ENCODE measurements around the gene NKAIN2.

Gene NKAIN2

GRCh38 chr6:124487623-124488431 is 684.2 kb downstream of the NKAIN2 start:
- Histone ChIP-seq H3K36me3 (ENCODE audit: control insufficient read depth in 1 of 2, insufficient read depth in 2 of 2, low read length in 2 of 2) (no peaks in the 10 kb centered on the region), H3K9ac (ENCODE audit: low read depth in 1 of 2, low read length in 2 of 2) (no peak overlapping the region), H3K27me3 (ENCODE audit: control insufficient read depth in 1 of 2, insufficient read depth in 2 of 2, low read length in 2 of 2) (no peaks in the 10 kb centered on the region), H3K9me3 (ENCODE audit: control insufficient read depth in 1 of 2, low read length in 2 of 2) (no peaks in the 10 kb centered on the region), H3K4me3 (ENCODE audit: low read depth in 1 of 2, low read length in 2 of 2) (no peak overlapping the region), H3K4me1 (ENCODE audit: control insufficient read depth in 1 of 2, insufficient read depth in 2 of 2, low read length in 2 of 2) (no peaks in the 10 kb centered on the region), H3K27ac (ENCODE audit: low read depth, low read length) (no peak overlapping the region)

GRCh38 chr6:124490122-124490521 is 686.5 kb downstream of the NKAIN2 start:
- no peak overlapping the region for H3K4me3 ChIP-seq (ENCODE audit: low read depth in 1 of 2, low read length in 2 of 2)
- no peaks in the 10 kb centered on the region for H3K36me3 ChIP-seq (ENCODE audit: control insufficient read depth in 1 of 2, insufficient read depth in 2 of 2, low read length in 2 of 2)
- H3K27me3 ChIP-seq (ENCODE audit: control insufficient read depth in 1 of 2, insufficient read depth in 2 of 2, low read length in 2 of 2): no peaks in the 10 kb centered on the region
- no peaks in the 10 kb centered on the region for H3K4me1 ChIP-seq (ENCODE audit: control insufficient read depth in 1 of 2, insufficient read depth in 2 of 2, low read length in 2 of 2)
- H3K9me3 ChIP-seq (ENCODE audit: control insufficient read depth in 1 of 2, low read length in 2 of 2): no peaks in the 10 kb centered on the region
- H3K27ac ChIP-seq (ENCODE audit: low read depth, low read length): no peak overlapping the region
- no peak overlapping the region for H3K9ac ChIP-seq (ENCODE audit: low read depth in 1 of 2, low read length in 2 of 2)

GRCh38 chr6:124493259-124493658 is 689.6 kb downstream of the NKAIN2 start:
- Histone ChIP-seq H3K36me3 (ENCODE audit: control insufficient read depth in 1 of 2, insufficient read depth in 2 of 2, low read length in 2 of 2) (no peaks in the 10 kb centered on the region), H3K9me3 (ENCODE audit: control insufficient read depth in 1 of 2, low read length in 2 of 2) (no peaks in the 10 kb centered on the region), H3K27ac (ENCODE audit: low read depth, low read length) (no peak overlapping the region), H3K4me3 (ENCODE audit: low read depth in 1 of 2, low read length in 2 of 2) (no peak overlapping the region), H3K4me1 (ENCODE audit: control insufficient read depth in 1 of 2, insufficient read depth in 2 of 2, low read length in 2 of 2) (no peaks in the 10 kb centered on the region), H3K27me3 (ENCODE audit: control insufficient read depth in 1 of 2, insufficient read depth in 2 of 2, low read length in 2 of 2) (no peaks in the 10 kb centered on the region), H3K9ac (ENCODE audit: low read depth in 1 of 2, low read length in 2 of 2) (no peak overlapping the region)

- no peaks in the 10 kb centered on the region for H3K27me3 ChIP-seq (ENCODE audit: control insufficient read depth in 1 of 2, insufficient read depth in 2 of 2, low read length in 2 of 2)
- no peaks in the 10 kb centered on the region for H3K36me3 ChIP-seq (ENCODE audit: control insufficient read depth in 1 of 2, insufficient read depth in 2 of 2, low read length in 2 of 2)
- H3K9ac ChIP-seq (ENCODE audit: low read depth in 1 of 2, low read length in 2 of 2): no peak overlapping the region
- H3K4me3 ChIP-seq (ENCODE audit: low read depth in 1 of 2, low read length in 2 of 2): no peak overlapping the region
- H3K4me1 ChIP-seq (ENCODE audit: control insufficient read depth in 1 of 2, insufficient read depth in 2 of 2, low read length in 2 of 2): no peaks in the 10 kb centered on the region
- H3K9me3 ChIP-seq (ENCODE audit: control insufficient read depth in 1 of 2, low read length in 2 of 2): no peaks in the 10 kb centered on the region
- no peak overlapping the region for H3K27ac ChIP-seq (ENCODE audit: low read depth, low read length)
Observed at GRCh38 chr6:124494956-124495664, 691.4 kb downstream of the NKAIN2 start.

GRCh38 chr6:124495665-124496190 is 692.1 kb downstream of the NKAIN2 start:
- Histone ChIP-seq H3K36me3 (ENCODE audit: control insufficient read depth in 1 of 2, insufficient read depth in 2 of 2, low read length in 2 of 2) (no peaks in the 10 kb centered on the region), H3K9ac (ENCODE audit: low read depth in 1 of 2, low read length in 2 of 2) (no peak overlapping the region), H3K4me1 (ENCODE audit: control insufficient read depth in 1 of 2, insufficient read depth in 2 of 2, low read length in 2 of 2) (no peaks in the 10 kb centered on the region), H3K9me3 (ENCODE audit: control insufficient read depth in 1 of 2, low read length in 2 of 2) (no peaks in the 10 kb centered on the region), H3K4me3 (ENCODE audit: low read depth in 1 of 2, low read length in 2 of 2) (no peak overlapping the region), H3K27me3 (ENCODE audit: control insufficient read depth in 1 of 2, insufficient read depth in 2 of 2, low read length in 2 of 2) (no peaks in the 10 kb centered on the region), H3K27ac (ENCODE audit: low read depth, low read length) (no peak overlapping the region)

- no peak overlapping the region for H3K9ac ChIP-seq (ENCODE audit: low read depth in 1 of 2, low read length in 2 of 2)
- no peak overlapping the region for H3K27ac ChIP-seq (ENCODE audit: low read depth, low read length)
- no peaks in the 10 kb centered on the region for H3K36me3 ChIP-seq (ENCODE audit: control insufficient read depth in 1 of 2, insufficient read depth in 2 of 2, low read length in 2 of 2)
- H3K27me3 ChIP-seq (ENCODE audit: control insufficient read depth in 1 of 2, insufficient read depth in 2 of 2, low read length in 2 of 2): no peaks in the 10 kb centered on the region
- H3K4me1 ChIP-seq (ENCODE audit: control insufficient read depth in 1 of 2, insufficient read depth in 2 of 2, low read length in 2 of 2): no peaks in the 10 kb centered on the region
- H3K9me3 ChIP-seq (ENCODE audit: control insufficient read depth in 1 of 2, low read length in 2 of 2): no peaks in the 10 kb centered on the region
- H3K4me3 ChIP-seq (ENCODE audit: low read depth in 1 of 2, low read length in 2 of 2): no peak overlapping the region
Observed at GRCh38 chr6:124496334-124496733, 692.7 kb downstream of the NKAIN2 start.

GRCh38 chr6:124512431-124512830 is 708.8 kb downstream of the NKAIN2 start:
- Histone ChIP-seq H3K4me3 (ENCODE audit: low read depth in 1 of 2, low read length in 2 of 2) (no peak overlapping the region), H3K27me3 (ENCODE audit: control insufficient read depth in 1 of 2, insufficient read depth in 2 of 2, low read length in 2 of 2) (no peaks in the 10 kb centered on the region), H3K9me3 (ENCODE audit: control insufficient read depth in 1 of 2, low read length in 2 of 2) (no peaks in the 10 kb centered on the region), H3K4me1 (ENCODE audit: control insufficient read depth in 1 of 2, insufficient read depth in 2 of 2, low read length in 2 of 2) (no peaks in the 10 kb centered on the region), H3K27ac (ENCODE audit: low read depth, low read length) (no peak overlapping the region), H3K36me3 (ENCODE audit: control insufficient read depth in 1 of 2, insufficient read depth in 2 of 2, low read length in 2 of 2) (no peaks in the 10 kb centered on the region), H3K9ac (ENCODE audit: low read depth in 1 of 2, low read length in 2 of 2) (no peak overlapping the region)

- Histone ChIP-seq H3K27ac (ENCODE audit: low read depth, low read length) (no peak overlapping the region), H3K4me1 (ENCODE audit: control insufficient read depth in 1 of 2, insufficient read depth in 2 of 2, low read length in 2 of 2) (no peaks in the 10 kb centered on the region), H3K9me3 (ENCODE audit: control insufficient read depth in 1 of 2, low read length in 2 of 2) (no peaks in the 10 kb centered on the region), H3K4me3 (ENCODE audit: low read depth in 1 of 2, low read length in 2 of 2) (no peak overlapping the region), H3K27me3 (ENCODE audit: control insufficient read depth in 1 of 2, insufficient read depth in 2 of 2, low read length in 2 of 2) (no peaks in the 10 kb centered on the region), H3K9ac (ENCODE audit: low read depth in 1 of 2, low read length in 2 of 2) (no peak overlapping the region), H3K36me3 (ENCODE audit: control insufficient read depth in 1 of 2, insufficient read depth in 2 of 2, low read length in 2 of 2) (no peaks in the 10 kb centered on the region)
Observed at GRCh38 chr6:124517339-124517738, 713.7 kb downstream of the NKAIN2 start.

GRCh38 chr6:124520514-124520913 is 716.8 kb downstream of the NKAIN2 start:
- no peaks in the 10 kb centered on the region for H3K36me3 ChIP-seq (ENCODE audit: control insufficient read depth in 1 of 2, insufficient read depth in 2 of 2, low read length in 2 of 2)
- no peaks in the 10 kb centered on the region for H3K9me3 ChIP-seq (ENCODE audit: control insufficient read depth in 1 of 2, low read length in 2 of 2)
- no peak overlapping the region for H3K9ac ChIP-seq (ENCODE audit: low read depth in 1 of 2, low read length in 2 of 2)
- H3K4me1 ChIP-seq (ENCODE audit: control insufficient read depth in 1 of 2, insufficient read depth in 2 of 2, low read length in 2 of 2): no peaks in the 10 kb centered on the region
- H3K4me3 ChIP-seq (ENCODE audit: low read depth in 1 of 2, low read length in 2 of 2): no peak overlapping the region
- H3K27me3 ChIP-seq (ENCODE audit: control insufficient read depth in 1 of 2, insufficient read depth in 2 of 2, low read length in 2 of 2): no peaks in the 10 kb centered on the region
- no peak overlapping the region for H3K27ac ChIP-seq (ENCODE audit: low read depth, low read length)

- H3K9me3 ChIP-seq (ENCODE audit: control insufficient read depth in 1 of 2, low read length in 2 of 2): no peaks in the 10 kb centered on the region
- H3K9ac ChIP-seq (ENCODE audit: low read depth in 1 of 2, low read length in 2 of 2): no peak overlapping the region
- H3K4me1 ChIP-seq (ENCODE audit: control insufficient read depth in 1 of 2, insufficient read depth in 2 of 2, low read length in 2 of 2): no peaks in the 10 kb centered on the region
- no peak overlapping the region for H3K4me3 ChIP-seq (ENCODE audit: low read depth in 1 of 2, low read length in 2 of 2)
- no peak overlapping the region for H3K27ac ChIP-seq (ENCODE audit: low read depth, low read length)
- H3K27me3 ChIP-seq (ENCODE audit: control insufficient read depth in 1 of 2, insufficient read depth in 2 of 2, low read length in 2 of 2): no peaks in the 10 kb centered on the region
- H3K36me3 ChIP-seq (ENCODE audit: control insufficient read depth in 1 of 2, insufficient read depth in 2 of 2, low read length in 2 of 2): no peaks in the 10 kb centered on the region
Observed at GRCh38 chr6:124522335-124522734, 718.7 kb downstream of the NKAIN2 start.
